ENCODE measurements around the gene BSPH1. TPM values are rescaled to one million over a fixed set of nuclear protein-coding genes. Genes with fewer than 3 reads are reported as not detected.
"Not testable (repeated sequence)": the region's sequence is repeated elsewhere in the genome, so short reads cannot be mapped to it uniquely, and the experiment has no call there.

BSPH1 gene
- total RNA-seq, 6 experiments from 2014 or later, result not detected

- not testable (repeated sequence) for H3K27ac Mint-ChIP-seq; DNase-seq; H3K9me3 Mint-ChIP-seq; H3K4me3 Mint-ChIP-seq; H3K4me1 Mint-ChIP-seq (ENCODE audit: low read depth); H3K27me3 Mint-ChIP-seq (ENCODE audit: insufficient read depth); H3K36me3 Mint-ChIP-seq (ENCODE audit: low read depth)
- TF ChIP-seq CTCF (IDR thresholded peaks at IDR 0.05), result peak; percentile 67
Measured at GRCh38 chr19:47920107-47920506, 71.9 kb downstream of the BSPH1 start.

Other genes starting within 250 kb of the BSPH1 start
- 100 to 1,000 TPM in 4 of 6 experiments, 10 to 100 TPM in 2; 72.7 to 113 (median 106) TPM for gene NOP53, start 246.6 kb downstream of the BSPH1 start, total RNA-seq (2021; fragmentation: NEBNext Ultra II Directional; extraction: Animal tissue kit (Norgen Biotek cat#: 25700))
- 100 to 1,000 TPM; 214 to 245 (median 224) TPM for gene SELENOW, start 213.5 kb downstream of the BSPH1 start, total RNA-seq (2021; fragmentation: NEBNext Ultra II Directional; extraction: Animal tissue kit (Norgen Biotek cat#: 25700))
- not detected for gene TPRX1, start 187.6 kb downstream of the BSPH1 start, total RNA-seq (2021; fragmentation: NEBNext Ultra II Directional; extraction: Animal tissue kit (Norgen Biotek cat#: 25700))
- not detected for gene CRX, start 170.2 kb downstream of the BSPH1 start, total RNA-seq (2021; fragmentation: NEBNext Ultra II Directional; extraction: Animal tissue kit (Norgen Biotek cat#: 25700))
- not detected for gene TPRX2, start 132.9 kb downstream of the BSPH1 start, total RNA-seq (2021; fragmentation: NEBNext Ultra II Directional; extraction: Animal tissue kit (Norgen Biotek cat#: 25700))
- not detected for gene SULT2A1, start 105.9 kb downstream of the BSPH1 start, total RNA-seq (2021; fragmentation: NEBNext Ultra II Directional; extraction: Animal tissue kit (Norgen Biotek cat#: 25700))
- gene ELSPBP1, start 2.5 kb upstream of the BSPH1 start, total RNA-seq (2021; fragmentation: NEBNext Ultra II Directional; extraction: Animal tissue kit (Norgen Biotek cat#: 25700)), result not detected
- gene CABP5, start 51.9 kb upstream of the BSPH1 start, total RNA-seq (2021; fragmentation: NEBNext Ultra II Directional; extraction: Animal tissue kit (Norgen Biotek cat#: 25700)), result not detected
- gene PLA2G4C, start 118.6 kb upstream of the BSPH1 start, total RNA-seq (2021; fragmentation: NEBNext Ultra II Directional; extraction: Animal tissue kit (Norgen Biotek cat#: 25700)), result 1 to 10 TPM; 3.8 to 5.3 (median 4.8) TPM
- 10 to 100 TPM; 25.9 to 55.8 (median 48.1) TPM for gene LIG1, start 178.2 kb upstream of the BSPH1 start, total RNA-seq (2021; fragmentation: NEBNext Ultra II Directional; extraction: Animal tissue kit (Norgen Biotek cat#: 25700))
- gene ZSWIM9, start 178.5 kb upstream of the BSPH1 start, total RNA-seq (2021; fragmentation: NEBNext Ultra II Directional; extraction: Animal tissue kit (Norgen Biotek cat#: 25700)), result 1 to 10 TPM; 5.6 to 7.2 (median 5.9) TPM